ENCODE measurements around the gene PIGU.
"Not testable (repeated sequence)": the region's sequence is repeated elsewhere in the genome, so short reads cannot be mapped to it uniquely, and the experiment has no call there.

PIGU gene

GRCh38 chr20:34621383-34622367 is 55.2 kb downstream of the PIGU start:
- DNase-seq (ENCODE audit: low read depth in 2 of 2): no peak

- no peak for DNase-seq (ENCODE audit: low read depth in 2 of 2)
Observed at GRCh38 chr20:34621036-34621343, 55.9 kb downstream of the PIGU start.

GRCh38 chr20:34618676-34619075 is 58.2 kb downstream of the PIGU start:
- no peak for DNase-seq (ENCODE audit: low read depth in 2 of 2)

GRCh38 chr20:34616913-34617312 is 60.0 kb downstream of the PIGU start:
- DNase-seq (ENCODE audit: low read depth in 2 of 2): not testable (repeated sequence)

- no peak for DNase-seq (ENCODE audit: low read depth in 2 of 2)
Observed at GRCh38 chr20:34615477-34615876, 61.4 kb downstream of the PIGU start.

- not testable (repeated sequence) for DNase-seq (ENCODE audit: low read depth in 2 of 2)
Observed at GRCh38 chr20:34611976-34612375, 64.9 kb downstream of the PIGU start.

GRCh38 chr20:34607066-34607465 is 69.8 kb downstream of the PIGU start:
- DNase-seq (ENCODE audit: low read depth in 2 of 2): no peak

- no peak for DNase-seq (ENCODE audit: low read depth in 2 of 2)
Observed at GRCh38 chr20:34604980-34605788, 71.7 kb downstream of the PIGU start.

- no peak for DNase-seq (ENCODE audit: low read depth in 2 of 2)
Observed at GRCh38 chr20:34600892-34601653, 75.8 kb downstream of the PIGU start.

- no peak for DNase-seq (ENCODE audit: low read depth in 2 of 2)
Observed at GRCh38 chr20:34595377-34596184, 81.3 kb downstream of the PIGU start.

GRCh38 chr20:34586488-34587163 is 90.3 kb downstream of the PIGU start:
- DNase-seq (ENCODE audit: low read depth in 2 of 2): no peak

GRCh38 chr20:34585019-34585418 is 91.9 kb downstream of the PIGU start:
- DNase-seq (ENCODE audit: low read depth in 2 of 2): no peak

- no peak for DNase-seq (ENCODE audit: low read depth in 2 of 2)
Observed at GRCh38 chr20:34583544-34583943, 93.3 kb downstream of the PIGU start.

GRCh38 chr20:34582911-34583310 is 94.0 kb downstream of the PIGU start:
- DNase-seq (ENCODE audit: low read depth in 2 of 2): no peak

GRCh38 chr20:34582221-34582620 is 94.7 kb downstream of the PIGU start:
- no peak for DNase-seq (ENCODE audit: low read depth in 2 of 2)

GRCh38 chr20:34581341-34582184 is 95.3 kb downstream of the PIGU start:
- no peak for DNase-seq (ENCODE audit: low read depth in 2 of 2)

- no peak for DNase-seq (ENCODE audit: low read depth in 2 of 2)
Observed at GRCh38 chr20:34579979-34580940, 96.6 kb downstream of the PIGU start.

- no peak for DNase-seq (ENCODE audit: low read depth in 2 of 2)
Observed at GRCh38 chr20:34579191-34579978, 97.5 kb downstream of the PIGU start.
